Measurements from ENCODE around the gene CENPN.
A peak's percentile ranks its signal among the peaks of the same experiment; 100 is the strongest.

GRCh38 chr16:80974649-80975376 lies 32.2 kb upstream of the CENPN start:
- TF ChIP-seq CTCF (conservative IDR thresholded peaks at IDR 0.05 in 1 of 2, IDR thresholded peaks at IDR 0.05 in 1 of 2; ENCODE audit: extremely low read depth in 1 of 2, insufficient read depth in 1 of 2, low read depth in 1 of 2, low read length in 2 of 2) (peak; percentile 33 to 57), EZH2 (IDR thresholded peaks at IDR 0.05; ENCODE audit: borderline replicate concordance, low read length) (no peak)
